ELF-1 (cell line): ENCODE results near the gene SMAD4.
"Not testable (repeated sequence)": the region's sequence is repeated elsewhere in the genome, so short reads cannot be mapped to it uniquely, and the experiment has no call there.

Source experiments
- DNase-seq: peaks from one replicate; pipeline ENCODE4 v3.0.0-alpha.2; 2016; ENCODE audit warnings: low read depth, low spot score

SMAD4 gene

DNA sequence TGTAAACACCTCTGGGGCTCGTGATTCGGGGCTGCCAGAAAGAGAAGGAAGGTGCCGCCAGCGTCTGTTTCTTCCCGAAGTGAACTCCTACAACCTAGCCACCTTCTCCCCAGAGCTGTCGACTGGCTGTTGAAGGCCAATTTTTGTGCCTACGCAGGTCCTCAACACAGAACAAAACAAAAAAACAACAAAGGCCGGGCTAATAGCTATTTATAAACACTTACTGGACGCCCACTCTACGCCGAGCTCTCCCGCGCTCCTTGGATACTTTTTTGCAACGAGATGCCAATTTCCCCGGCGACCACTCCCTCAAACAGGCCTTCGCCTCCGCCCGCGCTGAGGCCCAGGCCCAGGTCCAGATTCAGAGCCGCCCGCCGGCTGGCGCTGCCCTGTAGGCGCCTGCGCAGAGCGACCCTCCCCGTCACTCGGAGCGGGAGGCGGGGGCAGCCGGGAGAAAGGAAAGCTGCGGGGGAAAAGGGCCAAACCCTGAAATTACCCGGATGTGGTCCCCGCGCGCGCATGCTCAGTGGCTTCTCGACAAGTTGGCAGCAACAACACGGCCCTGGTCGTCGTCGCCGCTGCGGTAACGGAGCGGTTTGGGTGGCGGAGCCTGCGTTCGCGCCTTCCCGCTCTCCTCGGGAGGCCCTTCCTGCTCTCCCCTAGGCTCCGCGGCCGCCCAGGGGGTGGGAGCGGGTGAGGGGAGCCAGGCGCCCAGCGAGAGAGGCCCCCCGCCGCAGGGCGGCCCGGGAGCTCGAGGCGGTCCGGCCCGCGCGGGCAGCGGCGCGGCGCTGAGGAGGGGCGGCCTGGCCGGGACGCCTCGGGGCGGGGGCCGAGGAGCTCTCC, at the start of gene SMAD4:
Gene SMAD4 (plus strand): TSS at position 520 of the 843 bp plus-strand sequence. CDS start 16,834 bp downstream, outside the sequence.
- DNase-seq = peak; percentile 98

DNA sequence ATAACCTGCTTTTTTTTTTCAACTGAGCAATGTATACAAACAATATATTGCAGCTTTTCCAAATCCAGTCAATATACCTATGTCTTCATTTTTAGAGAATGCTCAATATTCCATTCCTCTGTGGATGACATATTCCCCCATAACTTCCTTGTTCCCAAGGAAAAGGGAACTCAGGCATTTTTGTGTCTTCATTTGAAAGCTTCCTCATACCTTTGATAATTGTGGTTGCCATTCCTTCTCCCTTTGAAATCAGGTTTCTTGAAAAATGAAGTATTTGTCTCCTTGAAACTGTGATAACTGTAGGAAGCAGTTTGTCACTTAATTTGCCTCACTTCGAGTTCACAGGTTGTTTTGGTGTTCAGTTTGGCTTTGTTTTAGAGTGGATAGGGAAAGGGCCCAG, 48.6 kb upstream of the SMAD4 start:
- no peak for DNase-seq

DNA sequence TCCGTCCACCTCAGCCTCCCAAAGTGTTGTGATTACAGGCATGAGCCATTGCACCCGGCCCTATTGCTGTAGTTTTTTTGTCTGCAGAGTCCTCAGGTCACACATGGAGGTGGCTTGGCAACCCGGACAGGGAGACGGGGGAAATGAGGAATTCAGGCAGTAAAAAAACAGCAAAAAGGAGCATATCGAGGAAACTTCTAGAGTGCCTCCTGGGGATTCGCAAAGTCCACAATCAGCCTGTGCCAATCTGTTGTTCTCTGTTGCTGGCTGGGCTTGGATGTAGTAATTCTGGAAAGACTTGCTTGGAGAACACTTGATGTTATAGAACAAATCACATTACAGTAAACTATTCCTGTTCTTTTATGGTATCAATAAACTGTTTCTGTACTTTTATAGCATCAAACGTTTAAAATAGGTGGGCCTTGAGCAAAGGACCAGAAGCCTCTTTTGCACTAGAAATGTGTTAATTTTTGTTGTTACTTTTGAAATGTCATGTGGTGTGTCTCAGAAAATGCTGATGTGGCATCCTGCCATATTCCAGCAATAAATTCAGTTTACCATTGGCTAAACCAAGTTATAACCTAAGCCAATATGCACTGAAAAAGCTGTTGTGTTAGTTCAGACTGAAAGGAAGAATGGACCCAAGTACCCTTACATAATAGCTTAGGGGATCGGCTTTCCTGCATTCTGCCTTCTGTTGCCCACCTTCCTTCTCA, 47.8 kb upstream of the SMAD4 start:
- DNase-seq = no peak

DNA sequence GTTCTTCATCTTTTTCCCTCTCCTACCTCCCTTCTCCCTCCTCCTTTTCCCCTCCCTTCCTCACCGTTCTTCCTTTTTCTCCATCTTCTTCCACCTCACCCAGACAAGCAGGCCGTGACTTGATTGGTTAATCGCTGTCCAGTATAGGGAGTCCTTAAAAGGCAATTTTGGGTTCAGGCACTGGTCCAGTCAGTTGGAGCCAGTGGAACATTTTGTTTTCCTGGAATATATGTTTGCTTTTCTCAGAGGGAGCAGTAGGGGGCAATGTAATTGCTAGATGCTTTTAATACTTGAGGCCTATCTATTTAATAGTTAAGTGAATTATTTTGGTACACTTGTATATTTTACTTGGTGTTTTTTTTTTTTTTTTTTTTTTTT, 47.2 kb upstream of the SMAD4 start:
- DNase-seq = no peak

DNA sequence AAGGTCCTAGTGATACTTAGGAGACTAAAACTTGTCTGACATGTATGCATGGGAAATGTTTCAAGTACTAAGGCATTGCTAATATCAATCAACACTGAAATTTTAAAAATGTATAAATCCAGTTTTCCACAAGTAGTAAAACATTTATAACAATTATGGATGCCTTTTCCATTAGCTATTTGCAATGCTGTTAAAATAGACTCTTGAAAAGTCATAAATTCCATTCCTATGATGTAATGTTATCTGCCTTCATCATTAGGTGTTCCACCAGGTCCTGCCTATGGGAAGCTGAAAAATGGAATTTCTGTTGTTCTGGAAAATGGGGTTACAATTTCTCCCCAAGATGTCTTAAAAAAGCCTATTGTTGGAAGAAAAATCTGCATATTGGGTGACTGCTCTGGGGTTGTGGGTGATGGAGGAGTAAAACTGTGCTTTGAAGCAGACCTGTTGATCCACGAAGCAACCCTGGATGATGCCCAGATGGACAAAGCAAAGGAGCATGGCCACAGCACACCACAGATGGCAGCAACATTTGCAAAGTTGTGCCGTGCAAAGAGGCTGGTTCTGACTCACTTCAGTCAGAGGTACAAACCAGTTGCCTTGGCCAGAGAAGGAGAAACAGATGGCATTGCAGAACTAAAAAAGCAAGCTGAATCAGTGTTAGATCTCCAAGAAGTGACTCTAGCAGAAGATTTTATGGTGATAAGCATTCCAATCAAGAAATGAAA, 43.5 kb upstream of the SMAD4 start:
- DNase-seq = no peak

DNA sequence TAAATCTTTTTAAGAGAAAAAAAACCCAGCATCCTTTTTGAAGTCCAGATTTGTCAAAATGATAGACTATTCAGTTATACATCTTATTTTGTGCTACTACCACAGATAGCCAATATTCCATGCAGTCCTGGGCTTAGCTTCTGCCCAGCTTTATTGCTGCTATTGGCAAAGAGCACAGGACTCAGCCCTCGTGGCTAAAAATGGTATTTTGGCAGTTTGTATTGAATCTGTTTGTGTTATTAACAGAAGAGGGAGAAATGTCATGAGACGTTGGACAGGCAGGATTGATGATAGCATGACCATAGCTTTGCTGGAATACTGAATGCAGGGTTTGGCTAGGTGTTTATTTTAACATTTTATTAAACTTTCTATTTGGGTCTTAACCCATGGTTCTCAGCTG, 42.8 kb upstream of the SMAD4 start:
- DNase-seq = no peak

DNA sequence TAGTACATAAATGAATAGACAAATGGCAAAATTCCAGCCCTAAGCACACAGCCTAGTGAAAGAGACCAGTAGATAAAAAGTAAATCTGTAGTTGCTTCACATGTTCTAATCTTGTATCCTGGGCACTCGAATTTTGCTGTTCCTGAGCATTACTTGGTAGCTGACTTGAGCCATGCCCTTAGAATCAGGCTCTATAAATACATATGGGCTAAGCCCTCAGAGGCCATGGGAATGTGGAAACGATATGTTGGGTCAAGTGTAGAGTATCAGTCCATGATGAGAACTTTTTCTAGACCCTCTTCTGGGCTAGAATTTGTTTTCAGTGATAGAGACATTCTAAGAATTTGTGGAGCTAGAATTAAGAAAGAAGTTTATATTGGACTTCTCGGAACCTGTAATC, 40.3 kb upstream of the SMAD4 start:
- no peak for DNase-seq

DNA sequence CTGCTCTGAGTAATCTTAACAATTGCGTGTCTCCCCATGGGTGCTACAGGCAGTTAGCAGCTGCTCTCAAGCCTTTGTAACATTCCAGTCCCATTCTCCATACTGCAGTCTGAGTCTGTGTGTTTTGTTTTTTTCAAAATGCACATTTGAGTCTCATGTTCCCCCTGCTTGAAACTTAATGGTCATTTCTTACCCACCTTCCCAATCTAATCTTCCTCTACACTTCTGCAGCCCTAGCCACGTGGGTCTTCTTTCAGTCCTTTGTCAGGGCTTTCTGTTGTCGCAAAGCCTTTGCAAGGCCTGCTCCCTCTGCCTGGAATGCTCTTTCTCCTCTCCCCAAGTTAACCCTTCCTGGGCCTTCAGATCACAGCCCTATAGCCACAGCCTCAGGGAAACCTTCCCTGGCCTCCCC, 37.7 kb upstream of the SMAD4 start:
- DNase-seq = peak; percentile 76

DNA sequence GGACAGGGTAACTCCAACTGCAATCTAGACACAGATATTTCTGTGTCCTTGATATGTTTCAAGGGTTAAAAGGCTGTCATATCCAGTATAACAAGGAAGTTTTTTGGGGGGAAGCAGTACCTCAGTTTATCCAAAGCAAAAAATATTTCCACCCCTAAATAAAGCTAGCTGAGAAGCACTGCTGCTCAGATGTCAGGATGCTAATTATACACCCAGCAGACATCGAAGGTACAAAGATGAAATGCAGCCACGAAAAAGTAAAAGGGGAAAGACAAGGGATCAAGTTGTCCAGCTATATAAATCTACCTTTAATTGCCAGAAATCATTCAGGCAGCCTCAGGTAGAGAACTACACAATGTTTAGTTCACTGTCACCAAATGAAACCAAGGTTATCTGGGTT, 36.0 kb upstream of the SMAD4 start:
- DNase-seq = no peak

DNA sequence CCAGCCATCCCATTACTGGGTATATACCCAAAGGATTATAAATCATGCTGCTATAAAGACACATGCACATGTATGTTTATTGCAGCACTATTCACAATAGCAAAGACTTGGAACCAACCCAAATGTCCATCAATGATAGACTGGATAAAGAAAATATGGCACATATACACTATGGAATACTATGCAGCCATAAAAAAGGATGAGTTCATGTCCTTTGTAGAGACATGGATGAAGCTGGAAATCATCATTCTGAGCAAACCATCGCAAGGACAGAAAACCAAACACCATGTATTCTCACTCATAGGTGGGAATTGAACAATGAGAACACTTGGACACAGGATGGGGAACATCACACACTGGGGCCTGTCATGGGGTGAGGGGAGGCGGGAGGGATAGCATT, 26.8 kb upstream of the SMAD4 start:
- DNase-seq = not testable (repeated sequence)

DNA sequence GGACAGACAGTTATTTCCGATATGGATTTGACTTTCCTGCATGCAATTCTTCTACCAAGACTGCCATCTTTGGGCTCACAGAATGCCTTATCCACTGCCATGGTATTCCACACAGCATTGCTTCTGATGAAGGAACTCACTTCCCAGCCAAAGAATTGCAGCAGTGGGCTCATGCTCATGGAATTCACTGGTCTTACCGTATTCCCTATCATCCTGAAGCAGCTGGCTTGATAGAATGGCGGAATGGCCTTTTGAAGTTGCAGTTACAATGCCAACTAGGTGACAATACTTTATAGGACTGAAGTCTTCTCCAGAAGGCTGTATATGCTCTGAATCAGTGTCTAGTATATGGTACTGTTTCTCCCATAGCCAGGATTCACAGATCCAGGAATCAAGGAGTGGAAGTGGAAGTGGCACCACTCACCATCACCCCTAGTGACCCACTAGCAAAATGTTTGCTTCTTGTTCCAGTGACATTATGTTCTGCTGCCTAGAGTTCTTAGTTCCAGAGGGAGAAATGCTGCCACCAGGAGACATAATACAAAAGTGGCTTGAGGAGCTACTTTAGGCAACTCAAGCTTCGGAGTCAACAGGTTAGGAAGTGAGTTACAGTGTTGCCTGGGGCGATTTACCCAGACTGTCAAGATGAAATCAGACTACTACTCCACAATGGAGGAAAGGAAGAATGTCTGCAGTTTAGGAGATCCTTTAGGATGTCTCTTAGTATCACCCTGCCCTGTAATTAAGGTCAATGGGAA, 23.8 kb upstream of the SMAD4 start:
- DNase-seq = peak; percentile 72

DNA sequence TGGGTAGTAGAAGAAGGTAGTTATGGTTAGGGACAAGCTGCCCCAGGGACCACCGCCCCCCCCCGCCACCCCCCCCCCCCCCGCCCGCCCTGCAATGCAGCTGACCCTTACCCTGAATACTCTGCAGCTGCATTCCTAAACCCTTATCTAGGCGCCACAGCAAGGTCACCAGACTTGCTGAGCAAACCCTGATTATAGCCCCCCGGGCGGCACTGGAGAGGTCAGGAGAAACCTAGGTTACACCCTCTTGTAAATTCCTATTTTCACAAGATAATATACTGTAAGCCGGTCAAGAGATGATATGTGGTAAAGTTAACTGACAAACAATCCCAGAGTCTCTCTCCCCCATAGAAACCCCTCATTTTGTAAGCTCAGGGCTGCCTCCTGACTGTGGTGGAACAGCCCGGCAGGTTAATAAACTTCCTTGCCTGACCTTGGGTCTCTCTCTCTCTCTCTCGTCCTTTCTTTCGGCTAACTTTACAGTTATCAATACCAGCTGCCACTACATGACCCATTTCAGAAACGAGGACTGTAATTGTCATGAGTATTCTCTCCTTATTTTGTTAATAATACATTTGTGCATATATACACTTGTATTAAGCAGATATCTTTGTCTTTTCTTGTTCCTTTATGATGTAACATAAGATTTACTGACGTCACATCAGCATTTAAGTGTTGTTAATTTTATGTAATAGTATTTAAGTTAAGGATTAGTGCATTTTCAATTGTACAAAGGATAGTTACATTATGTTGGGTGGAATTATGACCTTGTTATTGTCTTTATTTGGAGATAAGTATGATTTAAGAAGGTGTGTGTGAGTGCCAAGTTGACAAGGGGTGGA, 22.8 kb upstream of the SMAD4 start:
- peak; percentile 72 for DNase-seq

DNA sequence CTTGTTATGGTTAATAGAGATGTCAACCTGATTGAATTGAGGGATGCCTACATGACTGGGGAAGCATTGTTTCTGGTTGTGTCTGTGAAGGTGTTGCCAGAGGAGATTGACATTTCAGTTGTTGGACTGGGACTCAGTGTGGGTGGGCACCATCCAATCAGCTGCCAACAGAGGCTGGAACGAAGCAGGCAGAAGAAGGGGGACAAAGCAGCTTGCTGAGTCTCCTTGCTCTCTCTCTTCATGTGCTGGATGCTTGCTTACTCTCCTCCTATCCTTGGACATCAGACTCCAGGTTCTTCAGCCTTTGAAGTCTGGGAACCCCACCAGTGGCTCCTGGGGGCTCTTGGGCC, 22.2 kb upstream of the SMAD4 start:
- no peak for DNase-seq

DNA sequence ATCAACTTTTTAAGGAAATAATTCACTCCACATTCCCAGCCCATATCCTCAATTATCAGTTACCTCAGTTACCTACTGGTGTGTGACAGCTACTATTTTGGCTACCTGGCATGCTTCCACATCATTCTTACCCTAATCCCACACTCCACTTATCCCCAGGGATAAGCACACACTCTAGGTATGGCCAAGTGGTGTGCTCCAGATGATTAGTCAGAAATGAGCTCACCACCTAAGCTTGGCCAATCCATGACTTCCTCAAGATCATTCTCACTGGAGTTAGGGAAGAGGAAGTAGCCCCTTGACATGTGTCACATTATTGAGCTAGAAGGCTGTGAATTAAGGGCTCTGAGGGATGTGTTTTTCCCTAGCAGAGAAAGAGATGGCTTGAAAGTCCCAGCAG, 20.9 kb upstream of the SMAD4 start:
- no peak for DNase-seq

DNA sequence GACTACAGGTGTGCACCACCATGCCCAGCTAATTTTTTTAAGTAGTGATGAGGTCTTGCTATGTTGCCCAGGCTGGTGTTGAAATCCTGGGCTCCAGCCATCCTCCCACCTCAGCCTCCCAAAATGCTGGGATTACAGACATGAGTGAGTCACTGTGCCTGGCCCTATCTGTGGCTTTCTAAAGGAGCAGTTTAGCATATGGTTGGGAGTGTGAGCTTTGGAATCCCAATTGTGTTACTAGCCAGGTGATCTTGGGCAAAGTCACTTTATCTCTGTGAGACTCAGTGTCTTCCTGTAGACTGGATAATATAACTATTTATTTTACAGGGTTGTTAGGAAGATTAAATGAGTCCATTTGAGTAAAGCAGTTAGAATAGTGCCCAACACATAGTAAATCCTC, 19.8 kb upstream of the SMAD4 start:
- DNase-seq = no peak

DNA sequence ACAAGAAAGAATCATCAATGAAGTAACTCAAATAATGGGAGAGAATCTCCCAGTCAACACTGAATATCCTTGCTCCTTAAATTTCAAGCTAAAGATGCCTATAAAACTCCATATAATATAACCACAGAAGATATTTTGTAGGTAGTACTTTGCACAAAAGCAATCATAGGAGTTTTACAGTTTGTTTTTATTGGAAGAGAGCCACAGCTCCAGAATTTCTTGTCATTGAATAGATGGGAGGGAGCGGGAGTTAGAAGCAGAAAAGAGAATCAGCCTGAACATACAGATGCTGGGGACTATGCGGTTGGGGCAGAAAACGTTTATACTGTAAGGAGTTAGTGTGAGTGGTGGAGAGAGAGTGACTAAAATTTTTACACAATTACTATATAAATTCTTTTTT, 18.3 kb upstream of the SMAD4 start:
- no peak for DNase-seq

DNA sequence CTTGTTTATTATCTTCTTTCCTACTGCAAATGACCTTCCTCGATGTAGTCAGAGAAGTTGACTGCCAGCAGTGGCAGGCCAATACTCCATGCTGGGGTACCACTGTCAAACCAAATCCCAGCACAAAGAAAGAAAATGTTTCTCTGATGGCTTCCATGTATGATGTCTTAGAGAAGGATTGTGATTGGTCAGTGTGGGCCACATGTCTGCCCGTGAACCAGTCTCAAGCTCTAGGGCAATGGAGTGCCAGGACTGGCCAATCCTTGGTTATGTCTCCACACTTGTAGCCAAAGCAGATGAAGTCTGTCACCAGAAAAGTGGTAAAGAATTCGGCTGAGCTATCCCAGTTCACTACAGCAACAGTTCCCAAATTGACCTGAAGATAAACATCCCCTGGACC, 17.6 kb upstream of the SMAD4 start:
- no peak for DNase-seq

DNA sequence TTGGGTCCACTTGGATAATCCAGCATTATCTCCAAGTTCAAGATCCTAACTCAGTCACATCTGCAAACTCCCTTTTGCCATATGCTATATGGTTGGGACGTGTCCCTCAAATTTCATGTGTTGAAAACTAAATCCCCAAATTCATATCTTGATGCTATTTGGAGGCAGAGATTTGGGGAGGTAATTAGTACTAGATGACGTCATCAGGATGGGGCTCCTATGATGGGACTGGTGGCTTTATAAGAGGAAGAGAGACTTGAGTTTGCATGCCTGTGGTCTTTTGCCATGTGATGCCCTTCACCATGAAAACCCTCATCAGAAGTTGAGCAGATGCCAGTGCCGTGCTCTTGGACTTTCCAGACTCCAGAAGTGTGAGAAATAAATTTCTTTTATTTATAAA, 16.8 kb upstream of the SMAD4 start:
- DNase-seq = no peak

DNA sequence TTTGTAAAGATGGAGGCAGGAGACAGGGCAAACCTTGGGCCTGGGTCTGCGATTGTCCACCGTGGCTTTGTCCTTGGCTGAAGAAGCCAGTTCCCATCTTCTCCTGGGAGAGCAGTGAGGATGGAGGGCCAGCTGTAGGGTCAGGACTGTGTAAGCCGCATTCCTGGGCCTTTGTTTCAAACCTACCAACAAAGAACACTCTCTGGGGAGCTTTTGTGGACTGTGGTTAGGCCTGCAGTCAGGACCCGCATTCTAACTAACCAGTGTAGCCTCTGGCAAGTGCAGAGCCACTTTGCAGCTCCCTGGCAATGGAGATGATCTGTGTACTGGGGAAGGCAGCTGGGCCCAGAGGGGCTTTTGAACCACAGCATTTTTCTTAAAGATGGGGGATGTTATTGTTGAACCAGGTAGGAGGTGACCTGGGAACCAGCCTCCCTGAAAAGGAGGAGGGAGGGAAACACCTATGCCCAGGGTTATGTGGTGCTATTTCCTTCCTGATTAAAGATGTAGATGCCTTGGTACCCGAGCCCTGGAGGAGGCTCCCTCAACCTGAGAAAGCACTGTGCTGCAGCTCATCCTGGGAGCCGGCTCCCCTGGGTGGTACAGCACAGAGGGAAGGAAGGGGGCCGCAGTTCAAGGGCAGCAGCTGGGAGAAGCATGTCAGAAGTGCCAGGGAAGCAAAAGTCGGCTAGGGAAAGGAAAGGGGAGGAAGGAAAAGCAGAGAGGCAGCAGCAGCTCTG, 12.7 kb upstream of the SMAD4 start:
- peak; percentile 95 for DNase-seq

DNA sequence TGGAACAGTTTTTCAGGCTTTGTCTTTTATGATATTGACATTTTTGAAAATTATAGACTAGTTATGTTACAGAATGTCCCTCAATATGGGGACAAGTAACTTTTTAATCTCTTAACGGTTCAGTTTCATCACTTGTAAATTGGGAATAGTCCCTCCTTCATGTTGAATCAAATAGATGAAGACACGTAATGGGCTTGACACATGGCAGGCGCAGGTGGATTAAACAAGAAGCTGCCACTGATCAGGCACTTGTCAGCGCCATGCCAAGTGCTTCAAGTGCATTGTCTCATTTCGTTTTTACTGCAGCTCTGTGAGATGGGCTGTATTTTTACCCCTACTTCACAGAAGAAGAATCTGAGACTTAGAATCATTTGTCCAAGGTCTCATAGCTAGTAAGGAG, 9.5 kb upstream of the SMAD4 start:
- no peak for DNase-seq
